H9 (cell line): Measurements from ENCODE around the gene KCNJ16. TPM values are rescaled to one million over a fixed set of nuclear protein-coding genes. Genes with fewer than 3 reads are reported as not detected.

Experiments
- DNase-seq: peaks from one replicate; pipeline ENCODE4 v3.0.0-alpha.2; 2017
- H2AFZ ChIP-seq: one replicate; pipeline ENCODE4 v1.6.1; 2013; ENCODE audit warnings: mild to moderate bottlenecking, low read length, control low read depth, moderate library complexity
- H2AK5ac ChIP-seq: 2 replicates; pipeline ENCODE4 v1.6.1; 2013; ENCODE audit warnings: low read length, control low read depth, mixed read lengths; ENCODE audit not compliant: insufficient read length
- H2BK120ac ChIP-seq: one replicate; pipeline ENCODE4 v1.6.1; 2013; ENCODE audit warnings: low read depth, mild to moderate bottlenecking, low read length, control low read depth, inconsistent platforms; ENCODE audit not compliant: poor library complexity, severe bottlenecking
- H2BK12ac ChIP-seq: 2 replicates; pipeline ENCODE4 v1.6.1; 2013; ENCODE audit warnings: low read length, control low read depth, mixed read lengths, low read depth; ENCODE audit not compliant: insufficient read length
- H2BK15ac ChIP-seq: 2 replicates; pipeline ENCODE4 v1.6.1; 2013; ENCODE audit warnings: low read depth, low read length, control low read depth
- H2BK20ac ChIP-seq: one replicate; pipeline ENCODE4 v1.6.1; 2013; ENCODE audit warnings: low read depth, mild to moderate bottlenecking, low read length, control low read depth, inconsistent platforms; ENCODE audit not compliant: poor library complexity, severe bottlenecking
- H2BK5ac ChIP-seq: 2 replicates; pipeline ENCODE4 v1.6.1; 2013; ENCODE audit warnings: low read length, control low read depth, mixed read lengths; ENCODE audit not compliant: insufficient read length
- H3K14ac ChIP-seq: 2 replicates; pipeline ENCODE4 v1.6.1; 2013; ENCODE audit warnings: low read length, control low read depth; ENCODE audit not compliant: insufficient read depth
- H3K18ac ChIP-seq: 2 replicates; pipeline ENCODE4 v1.6.1; 2013; ENCODE audit warnings: low read depth, mild to moderate bottlenecking, mixed read lengths, low read length, control low read depth; ENCODE audit not compliant: insufficient read length
- H3K23ac ChIP-seq: 2 replicates; pipeline ENCODE4 v1.6.1; 2013; ENCODE audit warnings: low read length, control low read depth, mixed read lengths, low read depth; ENCODE audit not compliant: insufficient read length
- H3K23me2 ChIP-seq: 2 replicates; pipeline ENCODE4 v1.6.1; 2013; ENCODE audit warnings: low read depth, mild to moderate bottlenecking, mixed read lengths, low read length, control low read depth; ENCODE audit not compliant: insufficient read length, poor library complexity, severe bottlenecking
- H3K27ac ChIP-seq: 2 replicates; pipeline ENCODE4 v1.5.1; 2013; ENCODE audit warnings: low read length, control low read depth, mixed read lengths, low read depth; ENCODE audit not compliant: insufficient read length
- H3K27me3 ChIP-seq: 2 replicates; pipeline ENCODE4 v1.6.1; 2013; ENCODE audit warnings: low read length, control low read depth, inconsistent platforms; ENCODE audit not compliant: insufficient read depth
- H3K4ac ChIP-seq: 2 replicates; pipeline ENCODE4 v1.6.1; 2013; ENCODE audit warnings: low read depth, mild to moderate bottlenecking, control low read depth, inconsistent platforms, low read length, moderate library complexity
- H3K4me1 ChIP-seq: 2 replicates; pipeline ENCODE4 v1.6.1; 2013; ENCODE audit warnings: low read length, control low read depth, inconsistent platforms; ENCODE audit not compliant: insufficient read depth
- H3K4me2 ChIP-seq: 2 replicates; pipeline ENCODE4 v1.6.1; 2013; ENCODE audit warnings: low read length, control low read depth, mixed read lengths; ENCODE audit not compliant: insufficient read length, insufficient read depth
- H3K56ac ChIP-seq: 2 replicates; pipeline ENCODE4 v1.6.1; 2013; ENCODE audit warnings: low read depth, mild to moderate bottlenecking, mixed read lengths, low read length, control low read depth; ENCODE audit not compliant: insufficient read length
- H3K79me1 ChIP-seq: 2 replicates; pipeline ENCODE4 v1.6.1; 2013; ENCODE audit warnings: low read depth, mild to moderate bottlenecking, moderate library complexity, low read length, control low read depth, inconsistent platforms; ENCODE audit not compliant: insufficient read depth, poor library complexity, severe bottlenecking
- H3K79me2 ChIP-seq: 2 replicates; pipeline ENCODE4 v1.6.1; 2013; ENCODE audit warnings: low read length, control low read depth, inconsistent platforms; ENCODE audit not compliant: insufficient read depth
- H3K9ac ChIP-seq: 2 replicates; pipeline ENCODE4 v1.6.1; 2013; ENCODE audit warnings: low read length, control low read depth, mixed read lengths; ENCODE audit not compliant: insufficient read length; ENCODE audit errors: extremely low read depth
- H3K9me3 ChIP-seq: one replicate; pipeline ENCODE4 v1.6.1; 2013; ENCODE audit warnings: low read depth, low read length, inconsistent platforms; ENCODE audit not compliant: control insufficient read depth
- H3T11ph ChIP-seq: one replicate; pipeline ENCODE4 v1.6.1; 2013; ENCODE audit warnings: mild to moderate bottlenecking, low read length, control low read depth, inconsistent platforms
- H4K20me1 ChIP-seq: one replicate; pipeline ENCODE4 v1.6.1; 2013; ENCODE audit not compliant: control insufficient read depth, insufficient read length, insufficient read depth
- H4K5ac ChIP-seq: 2 replicates; pipeline ENCODE4 v1.6.1; 2013; ENCODE audit warnings: low read depth, mild to moderate bottlenecking, mixed read lengths, low read length, control low read depth; ENCODE audit not compliant: insufficient read length
- H4K8ac ChIP-seq: replicated peaks from 2 replicates; pipeline ENCODE4 v1.6.1; 2013; ENCODE audit warnings: low read length, control low read depth, mixed read lengths, low read depth; ENCODE audit not compliant: insufficient read length
- H4K91ac ChIP-seq: 2 replicates; pipeline ENCODE4 v1.6.1; 2013; ENCODE audit warnings: low read depth, mild to moderate bottlenecking, moderate library complexity, mixed read lengths, low read length, control low read depth; ENCODE audit not compliant: insufficient read length
- H3K27ac Mint-ChIP-seq, 3 experiments: 2 replicates in 2 of 3; 3 replicates in 1 of 3; pipeline ENCODE4 v1.8.0; 2020 to 2021; ENCODE audit warnings: mixed read lengths in 3 of 3, mild to moderate bottlenecking in 1 of 3, moderate library complexity in 1 of 3
- H3K27me3 Mint-ChIP-seq: 2 replicates; pipeline ENCODE4 v1.8.0; 2021; ENCODE audit warnings: low read depth, mild to moderate bottlenecking, moderate library complexity, mixed read lengths
- H3K36me3 Mint-ChIP-seq, 3 experiments: 2 replicates in 2 of 3; 3 replicates in 1 of 3; pipeline ENCODE4 v1.8.0; 2020 to 2021; ENCODE audit warnings: low read depth in 3 of 3, mixed read lengths in 3 of 3; ENCODE audit not compliant: insufficient read depth in 1 of 3
- H3K4me1 Mint-ChIP-seq, 2 experiments: 2 replicates each; pipeline ENCODE4 v1.8.0; 2020; ENCODE audit warnings: mixed read lengths in 2 of 2
- H3K4me3 Mint-ChIP-seq, 2 experiments: 2 replicates in 1 of 2; 3 replicates in 1 of 2; pipeline ENCODE4 v1.8.0; 2020 to 2021; ENCODE audit warnings: mild to moderate bottlenecking in 2 of 2, mixed read lengths in 2 of 2, moderate library complexity in 1 of 2
- H3K9me3 Mint-ChIP-seq, 2 experiments: 2 replicates in 1 of 2; 3 replicates in 1 of 2; pipeline ENCODE4 v1.8.0; 2020; ENCODE audit warnings: mild to moderate bottlenecking in 2 of 2, mixed read lengths in 2 of 2, moderate library complexity in 1 of 2
- CTCF ChIP-seq: fragments of 200-600 bp; sonication (generic); conservative IDR thresholded peaks from 3 replicates; pipeline ENCODE4 v1.8.0; 2021; ENCODE audit warnings: antibody characterized with exemption, mild to moderate bottlenecking
- WGBS: extraction: QIAGEN DNeasy Blood & Tissue Kit; methylation state at CpG from one replicate; pipeline ENCODE4 v1.1.7; 2013; ENCODE audit warnings: missing lambda C conversion rate, low lambda C conversion rate, mixed read lengths; ENCODE audit not compliant: insufficient read length; ENCODE audit errors: extremely low coverage; 5-methylcytosine and 5-hydroxymethylcytosine counted together
- total RNA-seq: library from RNA; stranded (reverse); gene quantifications from 2 replicates; pipeline ENCODE4 v1.2.1, GENCODE V29; 2021

The KCNJ16 gene
- total RNA-seq, 1 experiment from 2014 or later = not detected

GRCh38 chr17:70041061-70041460, 34.0 kb upstream of the KCNJ16 start:
- no peak overlapping the region for H4K8ac ChIP-seq
- no peak overlapping the region for H4K91ac ChIP-seq
- H2AK5ac ChIP-seq = no peak overlapping the region
- H2BK120ac ChIP-seq = no peak overlapping the region
- Mint-ChIP-seq H3K27ac (no peak overlapping the region), H3K36me3 (no peaks in the 10 kb centered on the region), H3K4me1 (peaks cover 0 to under 1% of the 10 kb centered on the region in 2 experiments; a peak in 1 of 4 replicates), H3K27me3 (no peaks in the 10 kb centered on the region), H3K9me3 (no peaks in the 10 kb centered on the region), H3K4me3 (no peak overlapping the region)
- no peak overlapping the region for H4K5ac ChIP-seq
- H3K79me2 ChIP-seq = no peaks in the 10 kb centered on the region
- no peak overlapping the region for H3K4me2 ChIP-seq
- no peaks in the 10 kb centered on the region for H3K79me1 ChIP-seq
- DNase-seq = no peak
- no peaks in the 10 kb centered on the region for H3K4me1 ChIP-seq
- H3T11ph ChIP-seq = no peak overlapping the region
- H3K23me2 ChIP-seq = no peaks in the 10 kb centered on the region
- H3K4ac ChIP-seq = no peak overlapping the region
- no peak overlapping the region for H3K23ac ChIP-seq
- H2AFZ ChIP-seq = no peak overlapping the region
- H3K56ac ChIP-seq = no peak overlapping the region
- H3K9ac ChIP-seq = no peak overlapping the region
- no peak overlapping the region for H3K14ac ChIP-seq
- no peaks in the 10 kb centered on the region for H4K20me1 ChIP-seq
- no peak overlapping the region for H2BK15ac ChIP-seq
- no peak overlapping the region for H3K18ac ChIP-seq
- H3K9me3 ChIP-seq = no peaks in the 10 kb centered on the region
- no peak for TF ChIP-seq CTCF
- H3K27me3 ChIP-seq = no peaks in the 10 kb centered on the region
- no CpG with 5 or more reads among the region's 1 CpG for WGBS
- no peak overlapping the region for H2BK20ac ChIP-seq
- H2BK12ac ChIP-seq = no peak overlapping the region
- H2BK5ac ChIP-seq = no peak overlapping the region
- no peak overlapping the region for H3K27ac ChIP-seq
